Activated CD8-positive, alpha-beta T cell treated with anti-CD3 and anti-CD28 coated beads, Interleukin-2, amount 10 ng/mL, durations not matched to agents 7 days and 5 days (primary cell): Measurements from ENCODE around the gene AP1M2. TPM values are rescaled to one million over a fixed set of nuclear protein-coding genes. Genes with fewer than 3 reads are reported as not detected.
"Not testable (repeated sequence)": the region's sequence is repeated elsewhere in the genome, so short reads cannot be mapped to it uniquely, and the experiment has no call there.

Experiments used
- ATAC-seq: fragments of 150-1000 bp; cut with Tn5 transposase; one replicate; pipeline ENCODE4 v1.10.0; 2021; ENCODE audit warnings: moderate library complexity
- CTCF ChIA-PET: fragments of 350-600 bp; sonication (Branson Sonifier 250); formaldehyde crosslinking; loops from one replicate; lab custom pipeline; 2021; ENCODE audit warnings: antibody characterized with exemption; lab: Charles Lee
- POLR2A ChIA-PET: fragments of 350-600 bp; sonication (Branson Sonifier 250); formaldehyde crosslinking; loops from one replicate; lab custom pipeline; 2021; ENCODE audit warnings: antibody characterized with exemption; lab: Charles Lee
- DNase-seq: peaks from one replicate; pipeline ENCODE4 v3.0.0-alpha.2; 2020
- H3K27ac Mint-ChIP-seq: one replicate; pipeline ENCODE4 v1.8.0; 2021; ENCODE audit warnings: mild to moderate bottlenecking, mixed read lengths
- H3K27me3 Mint-ChIP-seq: one replicate; pipeline ENCODE4 v1.8.0; 2021; ENCODE audit warnings: low read depth, mixed read lengths
- H3K36me3 Mint-ChIP-seq: one replicate; pipeline ENCODE4 v1.8.0; 2021; ENCODE audit warnings: low read depth, mixed read lengths
- H3K4me1 Mint-ChIP-seq: one replicate; pipeline ENCODE4 v1.8.0; 2021; ENCODE audit warnings: low read depth, mixed read lengths
- H3K4me3 Mint-ChIP-seq: one replicate; pipeline ENCODE4 v1.8.0; 2021; ENCODE audit warnings: mild to moderate bottlenecking, mixed read lengths
- H3K9me3 Mint-ChIP-seq: one replicate; pipeline ENCODE4 v1.8.0; 2022; ENCODE audit warnings: mixed read lengths; ENCODE audit not compliant: insufficient read depth
- total RNA-seq, 2 experiments: library from RNA; stranded (reverse); gene quantifications; one replicate each; pipeline ENCODE4 v1.2.3, GENCODE V29; 2021

Gene AP1M2
- total RNA-seq, 2 experiments from 2014 or later: not detected

DNA sequence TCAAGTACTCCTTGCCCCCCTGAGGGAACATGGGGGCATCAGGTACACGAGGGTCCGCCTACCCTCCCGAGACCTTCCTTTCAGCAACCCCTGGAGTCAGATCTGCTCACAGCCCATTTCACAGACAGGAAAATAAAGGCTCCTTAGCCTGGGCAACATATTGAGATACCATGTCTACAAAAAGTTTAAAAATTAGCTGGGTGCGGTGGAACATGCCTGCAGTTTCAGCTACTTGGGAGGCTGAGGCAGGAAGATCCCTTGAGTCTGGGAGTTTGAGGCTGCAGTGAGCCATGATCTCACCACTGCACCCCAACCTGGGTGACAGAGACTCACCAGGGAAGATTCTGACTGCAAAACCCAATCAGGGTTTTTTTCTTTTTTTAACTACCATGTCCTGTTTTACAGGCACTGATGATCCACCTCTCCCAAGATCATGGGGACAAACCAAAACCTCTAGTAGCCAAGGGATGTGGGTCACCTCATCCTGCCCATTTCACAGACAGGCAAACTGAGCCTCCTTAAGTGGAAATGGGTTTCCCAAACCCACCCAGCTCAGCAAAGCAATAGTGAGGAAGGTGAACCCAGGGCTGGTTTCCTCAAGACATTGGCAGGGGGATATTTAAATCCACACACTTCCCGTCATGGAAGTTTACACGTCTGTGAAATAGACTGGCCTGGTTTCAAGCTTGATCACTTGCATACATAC lies 11.9 kb downstream of the AP1M2 start:
- H3K36me3 Mint-ChIP-seq: no peaks in the 10 kb centered on the region
- no peaks in the 10 kb centered on the region for H3K27me3 Mint-ChIP-seq
- ATAC-seq: no peak
- H3K9me3 Mint-ChIP-seq: no peaks in the 10 kb centered on the region
- peak overlapping the region; percentile 70 for H3K27ac Mint-ChIP-seq
- no peak overlapping the region for H3K4me3 Mint-ChIP-seq
- peak; percentile 34 for DNase-seq
- peaks cover 32% of the 10 kb centered on the region for H3K4me1 Mint-ChIP-seq
- CTCF ChIA-PET: interaction anchor here (1.1 to 2.8 kb wide), 5 partner anchors 34 to 172 kb away, joined by 3 to 12 read pairs (median 5); partner anchors contain the start of gene CDC37
- POLR2A ChIA-PET: interaction anchor here (0.7 to 1.5 kb wide), 2 partner anchors 77 to 126 kb away, joined by 3 read pairs; partner anchors contain the start of gene QTRT1

DNA sequence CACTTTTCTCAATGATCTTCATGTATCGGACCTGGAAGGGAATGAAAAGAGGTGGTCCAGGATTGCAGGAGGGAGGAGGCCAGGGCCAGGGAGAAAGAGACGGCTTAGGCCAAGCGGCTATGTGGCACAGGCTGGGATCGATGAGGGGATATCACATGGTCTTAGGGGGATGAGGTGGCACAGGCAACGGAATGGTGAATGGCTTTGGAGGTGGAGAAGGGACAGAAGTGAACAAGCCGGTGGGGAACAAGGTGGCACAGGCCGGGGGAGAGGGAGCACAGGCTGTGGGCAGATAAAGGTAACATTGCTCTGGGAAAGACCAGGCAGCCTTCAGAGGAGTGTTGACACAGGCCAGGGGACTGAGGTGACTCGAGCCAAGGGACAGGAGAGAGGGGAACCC lies 12.7 kb downstream of the AP1M2 start:
- DNase-seq (no peak), ATAC-seq (no peak)
- ChIA-PET CTCF (interaction anchor here (2.8 to 3.8 kb wide), 3 partner anchors 33 to 91 kb away, joined by 8 to 34 read pairs (median 26); no protein-coding TSS in a partner anchor), POLR2A (no interaction called here)
- Mint-ChIP-seq H3K36me3 (no peaks in the 10 kb centered on the region), H3K4me3 (no peak overlapping the region), H3K9me3 (no peaks in the 10 kb centered on the region), H3K27me3 (no peaks in the 10 kb centered on the region), H3K4me1 (peaks cover 37% of the 10 kb centered on the region), H3K27ac (no peak overlapping the region)

- H3K36me3 Mint-ChIP-seq, DNase-seq, H3K27me3 Mint-ChIP-seq, H3K4me3 Mint-ChIP-seq, POLR2A ChIA-PET, H3K9me3 Mint-ChIP-seq, ATAC-seq, H3K27ac Mint-ChIP-seq: not testable (repeated sequence)
- H3K4me1 Mint-ChIP-seq: peaks cover 42% of the 10 kb centered on the region
- CTCF ChIA-PET: interaction anchor here (1.0 to 3.8 kb wide), 7 partner anchors 32 to 126 kb away, joined by 3 to 34 read pairs (median 4); no protein-coding TSS in a partner anchor
These were observed 13.3 kb downstream of the AP1M2 start for GRCh38 chr19:10573793-10574192.

DNA sequence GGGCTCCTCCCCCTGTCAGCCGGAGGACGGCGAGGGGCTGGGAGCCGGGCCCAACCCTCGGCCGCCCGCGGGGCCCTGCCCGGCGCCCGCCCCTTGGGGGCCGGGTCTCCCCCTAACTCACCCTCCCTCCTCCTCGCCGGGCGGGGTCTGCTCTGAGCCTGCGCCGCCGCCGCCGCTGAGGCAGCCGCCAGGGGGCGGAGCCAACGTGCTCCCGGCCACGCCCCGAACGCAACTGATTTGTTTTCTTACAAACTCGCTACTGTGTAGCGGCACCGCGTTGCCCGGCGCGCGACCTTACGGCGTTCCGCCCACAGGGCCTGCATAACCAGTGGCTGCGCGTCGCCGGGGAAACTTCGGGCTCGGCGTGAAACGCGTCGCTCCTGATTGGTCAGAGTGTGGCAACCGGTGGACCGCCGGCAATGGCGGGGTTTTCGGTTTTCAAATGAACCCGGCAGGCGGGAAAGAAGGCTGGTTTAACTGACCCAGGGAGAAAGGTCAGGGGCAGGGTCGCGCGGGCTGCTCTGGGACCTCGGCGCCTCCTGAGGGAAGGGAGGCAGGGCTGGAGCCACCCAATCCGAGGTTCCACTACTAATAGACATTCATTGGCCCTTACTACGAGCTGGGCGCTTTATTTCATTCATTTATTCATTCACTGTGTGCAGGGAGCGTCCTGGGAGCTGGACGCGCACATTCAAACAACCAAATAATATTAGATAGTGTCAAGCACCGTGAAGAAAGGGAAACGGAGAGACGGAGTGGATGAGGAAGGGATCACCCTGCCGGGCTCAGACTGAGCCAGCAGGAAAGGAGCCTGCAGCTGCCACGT lies 18.1 kb downstream of the AP1M2 start, which contains the start of gene CDKN2D:
Gene CDKN2D (minus strand): TSS at position 154 of the 826 bp plus-strand sequence. CDS start 326 bp downstream, outside the sequence.
- peak within 1 kb of the TSS; percentile 98 for H3K4me3 Mint-ChIP-seq
- H3K4me1 Mint-ChIP-seq: peaks cover 45% of the 10 kb centered on the region
- H3K27ac Mint-ChIP-seq: peak within 1 kb of the TSS; percentile 99
- peak; percentile 82 for ATAC-seq
- peaks cover 34% of the 10 kb centered on the region for H3K36me3 Mint-ChIP-seq
- no peaks in the 10 kb centered on the region for H3K9me3 Mint-ChIP-seq
- H3K27me3 Mint-ChIP-seq: no peaks in the 10 kb centered on the region
- ChIA-PET CTCF (interaction anchor here (0.9 to 6.3 kb wide), 17 partner anchors 12 to 166 kb away, joined by 3 to 76 read pairs (median 5); partner anchors contain the start of genes CDC37, QTRT1 and S1PR5), POLR2A (interaction anchor here (0.6 to 8.0 kb wide), 9 partner anchors 15 to 85 kb away, joined by 3 to 141 read pairs (median 3); partner anchors contain the start of gene ATG4D)
- DNase-seq: peak; percentile 100

GRCh38 chr19:10568062-10568825 lies 18.9 kb downstream of the AP1M2 start:
- Mint-ChIP-seq H3K4me3 (peak overlapping the region; percentile 98), H3K9me3 (no peaks in the 10 kb centered on the region), H3K4me1 (peaks cover 44% of the 10 kb centered on the region), H3K27ac (peak overlapping the region; percentile 94), H3K27me3 (no peaks in the 10 kb centered on the region), H3K36me3 (peaks cover 38% of the 10 kb centered on the region)
- DNase-seq (peak; percentile 72), ATAC-seq (peak; percentile 13)
- CTCF ChIA-PET: interaction anchor here (0.9 to 6.3 kb wide), 12 partner anchors 13 to 291 kb away, joined by 3 to 76 read pairs (median 4); no protein-coding TSS in a partner anchor
- POLR2A ChIA-PET: interaction anchor here (0.6 to 8.0 kb wide), 14 partner anchors 14 to 165 kb away, joined by 3 to 141 read pairs (median 3); partner anchors contain the start of genes ATG4D and CDC37

DNA sequence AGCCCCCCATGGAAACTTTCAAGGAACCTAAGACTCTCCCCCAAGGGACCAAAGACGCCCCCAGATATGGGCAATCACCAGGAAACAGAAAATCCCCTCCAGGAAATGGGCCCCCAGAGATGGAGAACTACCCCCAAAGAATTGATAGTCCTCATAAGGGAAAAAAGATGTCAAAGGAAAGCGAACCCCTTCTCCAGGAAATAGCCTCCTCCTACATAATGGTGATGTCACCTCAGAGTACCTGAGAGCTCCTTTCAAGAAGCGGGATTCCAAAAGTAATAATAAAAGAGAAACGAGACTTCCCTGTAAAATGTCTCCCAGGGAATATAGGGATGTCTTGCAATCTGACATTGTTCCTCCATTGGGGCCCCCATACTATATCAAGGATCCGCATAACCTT lies 19.5 kb downstream of the AP1M2 start:
- Mint-ChIP-seq H3K4me3 (peak overlapping the region; percentile 98), H3K4me1 (peaks cover 45% of the 10 kb centered on the region), H3K27ac (peak overlapping the region; percentile 94), H3K27me3 (no peaks in the 10 kb centered on the region), H3K36me3 (peaks cover 39% of the 10 kb centered on the region), H3K9me3 (no peaks in the 10 kb centered on the region)
- CTCF ChIA-PET: interaction anchor here (0.9 to 6.3 kb wide), 15 partner anchors 13 to 291 kb away, joined by 3 to 76 read pairs (median 3); no protein-coding TSS in a partner anchor
- DNase-seq: no peak
- ATAC-seq: no peak
- POLR2A ChIA-PET: interaction anchor here (0.6 to 8.0 kb wide), 10 partner anchors 13 to 164 kb away, joined by 3 to 141 read pairs (median 4); partner anchors contain the start of genes ATG4D and CDC37

DNA sequence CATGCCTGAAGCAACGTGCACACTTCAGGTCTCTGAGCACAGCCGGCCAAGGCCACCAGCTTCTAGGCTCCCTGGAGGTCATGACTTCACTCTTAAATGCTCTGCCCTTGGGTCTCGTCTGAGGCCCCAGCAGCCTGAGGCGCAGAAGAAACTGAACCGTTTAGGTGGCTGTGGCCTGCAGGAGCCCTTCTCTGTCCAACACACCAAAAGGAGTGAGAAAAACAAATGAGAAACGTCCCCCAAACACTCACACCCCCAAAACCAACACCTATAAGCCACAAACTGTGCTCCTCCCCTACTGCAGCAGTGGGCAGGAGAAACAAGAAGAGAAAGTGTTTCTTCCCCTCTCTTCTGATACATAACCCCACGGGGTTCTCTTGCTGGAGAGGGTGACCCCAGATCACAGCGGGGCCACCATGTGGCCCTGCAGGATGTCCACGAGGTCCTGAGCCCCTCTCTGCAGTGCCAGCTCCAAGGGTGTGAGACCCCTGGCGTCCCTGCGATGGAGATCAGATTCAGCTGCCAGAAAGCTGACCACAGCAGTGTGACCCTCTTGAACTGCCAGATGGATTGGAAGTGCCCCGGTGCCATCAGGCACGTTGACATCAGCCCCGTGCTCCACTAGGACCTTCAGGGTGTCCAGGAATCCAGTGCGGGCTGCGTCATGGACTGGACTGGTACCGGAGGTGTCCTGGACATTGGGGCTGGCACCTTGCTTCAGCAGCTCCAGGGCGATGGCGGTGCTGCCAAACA lies 20.3 kb downstream of the AP1M2 start:
- H3K36me3 Mint-ChIP-seq: peaks cover 44% of the 10 kb centered on the region
- H3K27ac Mint-ChIP-seq: peak overlapping the region; percentile 94
- peaks cover 39% of the 10 kb centered on the region for H3K4me1 Mint-ChIP-seq
- H3K27me3 Mint-ChIP-seq: no peaks in the 10 kb centered on the region
- ATAC-seq: peak; percentile 18
- ChIA-PET CTCF (interaction anchor here (1.0 to 6.3 kb wide), 13 partner anchors 13 to 290 kb away, joined by 3 to 76 read pairs (median 6); no protein-coding TSS in a partner anchor), POLR2A (interaction anchor here (0.7 to 8.0 kb wide), 10 partner anchors 12 to 163 kb away, joined by 3 to 141 read pairs (median 4); partner anchors contain the start of genes ATG4D and CDC37)
- H3K9me3 Mint-ChIP-seq: no peaks in the 10 kb centered on the region
- peak overlapping the region; percentile 98 for H3K4me3 Mint-ChIP-seq
- peak; percentile 87 for DNase-seq

DNA sequence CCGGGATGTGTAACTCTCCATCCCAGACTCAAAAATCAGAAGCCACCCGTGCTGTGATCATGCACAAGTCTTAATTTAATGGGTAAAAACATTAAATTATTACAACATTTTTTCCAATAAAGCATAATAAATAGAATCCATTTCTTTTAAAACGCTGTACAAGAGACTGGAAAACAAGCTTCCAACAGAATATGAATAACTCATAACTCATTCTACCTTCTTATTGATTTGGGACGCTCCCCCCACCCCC lies 20.8 kb downstream of the AP1M2 start:
- Mint-ChIP-seq H3K27ac (peak overlapping the region; percentile 94), H3K9me3 (no peaks in the 10 kb centered on the region), H3K4me3 (peak overlapping the region; percentile 98), H3K27me3 (no peaks in the 10 kb centered on the region), H3K4me1 (peaks cover 43% of the 10 kb centered on the region), H3K36me3 (peaks cover 49% of the 10 kb centered on the region)
- DNase-seq: no peak
- ChIA-PET POLR2A (interaction anchor here (0.7 to 8.0 kb wide), 9 partner anchors 12 to 163 kb away, joined by 3 to 141 read pairs (median 4); partner anchors contain the start of gene CDC37), CTCF (interaction anchor here (0.6 to 6.3 kb wide), 10 partner anchors 13 to 87 kb away, joined by 3 to 76 read pairs (median 4); no protein-coding TSS in a partner anchor)
- no peak for ATAC-seq

- Mint-ChIP-seq H3K4me1 (peaks cover 46% of the 10 kb centered on the region), H3K9me3 (no peaks in the 10 kb centered on the region), H3K4me3 (peak within 1 kb of the TSS; percentile 98), H3K36me3 (peaks cover 54% of the 10 kb centered on the region), H3K27me3 (no peaks in the 10 kb centered on the region), H3K27ac (peak within 1 kb of the TSS; percentile 94)
- ChIA-PET CTCF (interaction anchor here (0.6 to 6.3 kb wide), 9 partner anchors 12 to 87 kb away, joined by 3 to 76 read pairs (median 4); no protein-coding TSS in a partner anchor), POLR2A (interaction anchor here (0.7 to 8.0 kb wide), 9 partner anchors 11 to 162 kb away, joined by 3 to 141 read pairs (median 4); partner anchors contain the start of gene CDC37)
- peak; percentile 51 for ATAC-seq
- peak; percentile 99 for DNase-seq
These were observed 21.3 kb downstream of the AP1M2 start, which contains the start of gene KRI1 for GRCh38 chr19:10565567-10566407. Gene KRI1 (minus strand): TSS chr19:10566010. CDS start chr19:10565999, 11 bp downstream.
